Mammary epithelial cell (primary cell): ENCODE data around the gene LCORL.
"Not testable (repeated sequence)": the region's sequence is repeated elsewhere in the genome, so short reads cannot be mapped to it uniquely, and the experiment has no call there.

Source experiments
- CTCF ChIP-seq, 2 donors: IDR thresholded peaks in 1 of 2; conservative IDR thresholded peaks in 1 of 2; 2 replicates each; pipeline ENCODE4 v1.5.1; 2011 to 2012; ENCODE audit warnings: inconsistent platforms in 2 of 2, low read length in 2 of 2, mild to moderate bottlenecking in 2 of 2, control low read depth in 1 of 2, low read depth in 1 of 2; ENCODE audit not compliant: insufficient read depth in 1 of 2; ENCODE audit errors: extremely low read depth in 1 of 2
- EZH2 ChIP-seq: IDR thresholded peaks from 2 replicates; pipeline ENCODE4 v1.6.1; 2012; ENCODE audit warnings: low read length, inconsistent platforms, borderline replicate concordance

GRCh38 chr4:17861906-17862305 is 159.6 kb downstream of the LCORL start:
- not testable (repeated sequence) for TF ChIP-seq CTCF (conservative IDR thresholded peaks at IDR 0.05 in 1 of 2, IDR thresholded peaks at IDR 0.05 in 1 of 2; ENCODE audit: extremely low read depth in 1 of 2, insufficient read depth in 1 of 2, low read depth in 1 of 2, low read length in 2 of 2); EZH2
